Measurements from ENCODE around the gene SMIM11.
"Not testable (repeated sequence)": the region's sequence is repeated elsewhere in the genome, so short reads cannot be mapped to it uniquely, and the experiment has no call there.

Gene SMIM11

DNA sequence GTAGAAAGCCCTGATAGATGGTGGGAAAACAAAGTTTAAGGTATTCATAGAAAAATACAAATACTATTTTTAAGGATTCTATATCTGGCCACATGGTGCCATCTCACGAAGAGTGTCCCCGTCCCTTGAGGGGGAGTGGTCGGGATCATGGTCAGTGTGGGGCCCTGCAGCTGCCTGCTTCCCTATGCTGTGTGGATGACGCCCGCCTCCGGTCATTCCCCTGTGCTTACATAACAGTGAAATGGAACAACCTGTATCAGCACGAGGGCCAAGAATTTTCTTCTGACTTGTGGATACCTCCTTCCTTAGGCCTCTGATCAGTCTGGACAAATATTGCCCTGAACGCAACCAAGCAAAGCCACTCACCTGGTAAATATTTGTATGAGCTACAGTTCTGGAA lies 52.0 kb downstream of the SMIM11 start:
- not testable (repeated sequence) for DNase-seq

DNA sequence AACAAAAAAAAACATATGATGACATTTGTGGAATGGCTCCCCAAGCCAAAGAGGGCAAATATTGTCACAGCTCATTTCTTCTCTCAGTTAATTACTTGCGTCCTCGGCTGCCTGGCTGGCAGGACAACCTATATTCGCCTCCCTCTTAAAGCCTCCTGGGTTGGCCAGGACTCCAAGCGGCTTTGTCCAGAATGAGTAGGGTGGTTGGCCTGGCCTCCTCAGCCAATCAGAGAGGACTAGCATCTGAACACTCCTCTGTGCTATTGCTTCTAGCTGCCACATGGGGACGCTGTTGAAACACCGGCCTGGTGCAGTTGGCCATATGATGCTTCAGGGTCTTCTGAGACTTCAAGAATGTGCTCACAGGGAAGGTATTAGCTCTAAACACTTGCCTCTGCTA lies 53.1 kb downstream of the SMIM11 start:
- DNase-seq, result not testable (repeated sequence)

DNA sequence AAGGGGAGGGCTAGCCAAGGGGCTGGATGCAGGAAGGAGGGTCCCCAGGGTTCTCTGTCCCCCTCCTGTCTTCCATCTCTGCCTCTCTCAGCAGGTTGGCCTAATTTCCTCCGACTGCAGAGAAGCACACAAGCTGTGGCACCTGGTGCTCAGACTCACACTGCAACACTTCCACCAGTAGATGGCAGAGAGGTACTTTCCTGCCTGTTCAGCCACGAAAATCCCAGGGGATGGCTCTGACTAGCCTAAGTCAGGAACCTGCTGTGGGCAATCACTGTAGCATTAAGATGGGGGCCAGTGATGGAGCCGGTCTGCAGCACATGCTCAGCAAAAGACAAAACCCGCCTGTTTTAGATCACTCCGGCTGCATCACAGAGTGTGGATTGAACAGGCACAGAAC lies 54.4 kb downstream of the SMIM11 start:
- DNase-seq, result not testable (repeated sequence)
